ENCODE data around the gene ARSJ. TPM values are rescaled to one million over a fixed set of nuclear protein-coding genes. Genes with fewer than 3 reads are reported as not detected.

The ARSJ gene
- total RNA-seq, 6 experiments from 2014 or later: 33.4 to 40.6 (median 36.1) TPM

GRCh38 chr4:113971706-113972360 is 7.6 kb downstream of the ARSJ start:
- Mint-ChIP-seq H3K36me3 (ENCODE audit: low read depth) (peaks cover 62% of the 10 kb centered on the region), H3K4me3 (peak overlapping the region; percentile 42; the same call in 1 of the 2 replicates), H3K9me3 (peaks cover 15% of the 10 kb centered on the region; the same call in 1 of the 2 replicates), H3K4me1 (ENCODE audit: low read depth) (peaks cover 86% of the 10 kb centered on the region), H3K27ac (peak overlapping the region; percentile 70), H3K27me3 (ENCODE audit: insufficient read depth) (no peaks in the 10 kb centered on the region; the same call in 1 of the 2 replicates)
- no peak for TF ChIP-seq CTCF (IDR thresholded peaks at IDR 0.05)
- DNase-seq: peak; percentile 52

- H3K27ac Mint-ChIP-seq: peak overlapping the region; percentile 52
- H3K27me3 Mint-ChIP-seq (ENCODE audit: insufficient read depth): no peaks in the 10 kb centered on the region; the same call in 1 of the 2 replicates
- DNase-seq: peak; percentile 7
- no peak for TF ChIP-seq CTCF (IDR thresholded peaks at IDR 0.05)
- peaks cover 55% of the 10 kb centered on the region for H3K36me3 Mint-ChIP-seq (ENCODE audit: low read depth)
- H3K4me1 Mint-ChIP-seq (ENCODE audit: low read depth): peaks cover 79% of the 10 kb centered on the region
- peaks cover 12% of the 10 kb centered on the region; the same call in 1 of the 2 replicates for H3K9me3 Mint-ChIP-seq
- peak overlapping the region; percentile 7 for H3K4me3 Mint-ChIP-seq
These were observed 9.6 kb downstream of the ARSJ start for GRCh38 chr4:113969709-113970334.

GRCh38 chr4:113968473-113968872 is 11.0 kb downstream of the ARSJ start:
- H3K27me3 Mint-ChIP-seq (ENCODE audit: insufficient read depth): no peaks in the 10 kb centered on the region
- H3K9me3 Mint-ChIP-seq: no peaks in the 10 kb centered on the region
- peak overlapping the region; percentile 39 for H3K27ac Mint-ChIP-seq
- DNase-seq: no peak
- H3K36me3 Mint-ChIP-seq (ENCODE audit: low read depth): peaks cover 47% of the 10 kb centered on the region
- H3K4me3 Mint-ChIP-seq: no peak overlapping the region
- peaks cover 73% of the 10 kb centered on the region for H3K4me1 Mint-ChIP-seq (ENCODE audit: low read depth)
- no peak for TF ChIP-seq CTCF (IDR thresholded peaks at IDR 0.05)

DNA sequence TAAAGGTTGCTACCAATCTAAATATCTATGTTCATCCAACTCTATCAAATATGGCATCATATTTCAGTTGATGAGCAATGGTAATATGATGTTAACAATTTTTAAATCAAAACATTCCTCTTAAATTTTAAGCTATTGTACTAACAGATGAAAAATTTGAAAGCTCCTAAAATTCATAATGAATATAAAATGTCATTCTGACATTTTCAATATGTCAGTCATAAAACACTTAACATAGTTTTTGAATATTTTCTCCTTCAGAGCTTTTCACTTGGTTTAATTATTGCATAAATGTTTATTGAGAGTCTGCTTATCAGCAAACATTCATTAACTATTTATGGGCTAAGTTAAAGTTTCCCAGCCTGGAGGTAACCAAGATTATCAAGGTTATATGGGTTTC is 11.8 kb downstream of the ARSJ start:
- Mint-ChIP-seq H3K4me1 (ENCODE audit: low read depth) (peaks cover 72% of the 10 kb centered on the region), H3K36me3 (ENCODE audit: low read depth) (peaks cover 47% of the 10 kb centered on the region), H3K9me3 (no peaks in the 10 kb centered on the region), H3K27me3 (ENCODE audit: insufficient read depth) (no peaks in the 10 kb centered on the region), H3K4me3 (no peak overlapping the region), H3K27ac (no peak overlapping the region)
- TF ChIP-seq CTCF (IDR thresholded peaks at IDR 0.05): no peak
- no peak for DNase-seq

- Mint-ChIP-seq H3K27me3 (ENCODE audit: insufficient read depth) (no peaks in the 10 kb centered on the region), H3K36me3 (ENCODE audit: low read depth) (peaks cover 36% of the 10 kb centered on the region), H3K9me3 (no peaks in the 10 kb centered on the region), H3K4me1 (ENCODE audit: low read depth) (peaks cover 79% of the 10 kb centered on the region), H3K27ac (peak overlapping the region; percentile 29), H3K4me3 (no peak overlapping the region)
- DNase-seq: no peak
- no peak for TF ChIP-seq CTCF (IDR thresholded peaks at IDR 0.05)
These were observed 16.7 kb downstream of the ARSJ start for GRCh38 chr4:113962719-113963265.

Measured in HFFc6 (cell line).